Measurements from ENCODE around the gene PIK3C2A. TPM values are rescaled to one million over a fixed set of nuclear protein-coding genes. Genes with fewer than 3 reads are reported as not detected.

Gene PIK3C2A
- total and polyA plus RNA-seq, 2 of the 13 experiments (the other 11 are each of a cell fraction or from before 2014, with no cell fraction given) = 27.5 to 49.9 TPM

- intact Hi-C loops (cut with micrococcal nuclease; ENCODE audit: unreplicated experiment) = no loop called here
These were observed 44.9 kb upstream of the PIK3C2A start for GRCh38 chr11:17252704-17253103.

More at GRCh38 chr11:17252704-17253103, 44.9 kb upstream of the PIK3C2A start:
- Histone ChIP-seq H3K27me3 (ENCODE audit: control insufficient read depth in 1 of 2, insufficient read depth in 2 of 2, low read length in 2 of 2) (no peaks in the 10 kb centered on the region; a peak in 1 of 5 replicates), H3K4me3 (replicated peaks in 1 of 3; ENCODE audit: insufficient read depth in 1 of 3, low read depth in 2 of 3, low read length in 3 of 3) (no peak overlapping the region), H3K9me3 (ENCODE audit: low read length) (no peaks in the 10 kb centered on the region), H4K20me1 (ENCODE audit: insufficient read depth, low read length) (no peaks in the 10 kb centered on the region), H3K4me2 (ENCODE audit: low read depth, low read length) (no peak overlapping the region), H3K36me3 (replicated peaks in 1 of 2; ENCODE audit: control insufficient read depth in 1 of 2, insufficient read depth in 2 of 2, low read length in 2 of 2) (no peaks in the 10 kb centered on the region), H3K27ac (ENCODE audit: extremely low read length, insufficient read depth, low read length) (no peak overlapping the region), H3K4me1 (ENCODE audit: insufficient read depth, low read length) (peaks cover 10% of the 10 kb centered on the region), H3K9ac (ENCODE audit: insufficient read depth, low read depth, low read length) (no peak overlapping the region), H3K79me2 (ENCODE audit: insufficient read depth, low read length) (no peaks in the 10 kb centered on the region), H2AFZ (ENCODE audit: low read length) (no peak overlapping the region)
- DNase-seq (ENCODE audit: low spot score) (no peak), FAIRE-seq (no peak), ATAC-seq (no peak)
- TF ChIP-seq ZNF326 (CRISPR knock-in tag; IDR thresholded peaks at IDR 0.05; ENCODE audit: borderline replicate concordance) (no peak), NKX3-1 (CRISPR knock-in tag; IDR thresholded peaks at IDR 0.05) (no peak), GATAD1 (CRISPR knock-in tag; IDR thresholded peaks at IDR 0.05) (no peak), POLR2A (IDR thresholded peaks at IDR 0.05; ENCODE audit: insufficient read depth in 1 of 2, low read depth in 2 of 2, low read length in 2 of 2) (no peak), MAF1 (CRISPR knock-in tag; IDR thresholded peaks at IDR 0.05; ENCODE audit: borderline replicate concordance) (no peak), KLF9 (CRISPR knock-in tag; IDR thresholded peaks at IDR 0.05; ENCODE audit: low read depth) (no peak)
- TF ChIP-seq, protein P1, sequence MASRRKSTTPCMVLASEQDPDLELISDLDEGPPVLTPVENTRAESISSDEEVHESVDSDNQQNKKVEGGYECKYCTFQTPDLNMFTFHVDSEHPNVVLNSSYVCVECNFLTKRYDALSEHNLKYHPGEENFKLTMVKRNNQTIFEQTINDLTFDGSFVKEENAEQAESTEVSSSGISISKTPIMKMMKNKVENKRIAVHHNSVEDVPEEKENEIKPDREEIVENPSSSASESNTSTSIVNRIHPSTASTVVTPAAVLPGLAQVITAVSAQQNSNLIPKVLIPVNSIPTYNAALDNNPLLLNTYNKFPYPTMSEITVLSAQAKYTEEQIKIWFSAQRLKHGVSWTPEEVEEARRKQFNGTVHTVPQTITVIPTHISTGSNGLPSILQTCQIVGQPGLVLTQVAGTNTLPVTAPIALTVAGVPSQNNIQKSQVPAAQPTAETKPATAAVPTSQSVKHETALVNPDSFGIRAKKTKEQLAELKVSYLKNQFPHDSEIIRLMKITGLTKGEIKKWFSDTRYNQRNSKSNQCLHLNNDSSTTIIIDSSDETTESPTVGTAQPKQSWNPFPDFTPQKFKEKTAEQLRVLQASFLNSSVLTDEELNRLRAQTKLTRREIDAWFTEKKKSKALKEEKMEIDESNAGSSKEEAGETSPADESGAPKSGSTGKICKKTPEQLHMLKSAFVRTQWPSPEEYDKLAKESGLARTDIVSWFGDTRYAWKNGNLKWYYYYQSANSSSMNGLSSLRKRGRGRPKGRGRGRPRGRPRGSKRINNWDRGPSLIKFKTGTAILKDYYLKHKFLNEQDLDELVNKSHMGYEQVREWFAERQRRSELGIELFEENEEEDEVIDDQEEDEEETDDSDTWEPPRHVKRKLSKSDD (CRISPR knock-in tag; IDR thresholded peaks at IDR 0.05; ENCODE audit: low read depth) = no peak
- TF ChIP-seq, protein P2, sequence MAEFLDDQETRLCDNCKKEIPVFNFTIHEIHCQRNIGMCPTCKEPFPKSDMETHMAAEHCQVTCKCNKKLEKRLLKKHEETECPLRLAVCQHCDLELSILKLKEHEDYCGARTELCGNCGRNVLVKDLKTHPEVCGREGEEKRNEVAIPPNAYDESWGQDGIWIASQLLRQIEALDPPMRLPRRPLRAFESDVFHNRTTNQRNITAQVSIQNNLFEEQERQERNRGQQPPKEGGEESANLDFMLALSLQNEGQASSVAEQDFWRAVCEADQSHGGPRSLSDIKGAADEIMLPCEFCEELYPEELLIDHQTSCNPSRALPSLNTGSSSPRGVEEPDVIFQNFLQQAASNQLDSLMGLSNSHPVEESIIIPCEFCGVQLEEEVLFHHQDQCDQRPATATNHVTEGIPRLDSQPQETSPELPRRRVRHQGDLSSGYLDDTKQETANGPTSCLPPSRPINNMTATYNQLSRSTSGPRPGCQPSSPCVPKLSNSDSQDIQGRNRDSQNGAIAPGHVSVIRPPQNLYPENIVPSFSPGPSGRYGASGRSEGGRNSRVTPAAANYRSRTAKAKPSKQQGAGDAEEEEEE (CRISPR knock-in tag; IDR thresholded peaks at IDR 0.05; ENCODE audit: borderline replicate concordance) = no peak
- in situ Hi-C loops (cut with HindIII; ENCODE audit: extremely low pct_ligation_motif_present, low pct_unique_long_range_greater_than_20kb) = loop anchor here (25.0 kb wide), 1 partner anchor 140 kb away; no protein-coding TSS in a partner anchor
- BruUV-seq (replicated peaks) = no TSS peak
- ChIA-PET POLR2A (no interaction called here), CTCF (ENCODE audit: low intra/inter-chr PET ratio, low total read pairs) (no interaction called here)
- 33% methylated on average over 3 of the region's 4 CpGs for WGBS (ENCODE audit: low lambda C conversion rate)

Measured in HepG2 (cell line).